SK-N-MC (cell line): Measurements from ENCODE around the gene ZCCHC10.

Experiments
- DNase-seq: peaks from one replicate; pipeline ENCODE4 v3.0.0-alpha.2; 2011; ENCODE audit warnings: low read depth, low spot score
- H3K27ac ChIP-seq: fragments of 200-600 bp; sonication (generic); 2 replicates; pipeline ENCODE4 v1.5.1; 2016; ENCODE audit warnings: mixed run types
- H3K36me3 ChIP-seq: fragments of 200-600 bp; sonication (generic); 2 replicates; pipeline ENCODE4 v1.6.1; 2017; ENCODE audit warnings: antibody characterized with exemption, low read length, mixed read lengths; ENCODE audit not compliant: insufficient read depth
- H3K4me3 ChIP-seq: fragments of 200-600 bp; sonication (generic); 2 replicates; pipeline ENCODE4 v1.5.1; 2016
- H3K9ac ChIP-seq: fragments of 200-600 bp; sonication (generic); 2 replicates; pipeline ENCODE4 v1.8.0; 2017; ENCODE audit warnings: mixed run types, mixed read lengths; ENCODE audit not compliant: insufficient read length
- H3K9me3 ChIP-seq: fragments of 200-600 bp; sonication (generic); 2 replicates; pipeline ENCODE4 v1.6.1; 2017; ENCODE audit warnings: low read depth, mild to moderate bottlenecking, antibody characterized with exemption, low read length, moderate library complexity, mixed read lengths
- EZH2 ChIP-seq: fragments of 200-600 bp; sonication (generic); IDR thresholded peaks from one replicate; pipeline ENCODE4 v1.6.1; 2017; ENCODE audit warnings: antibody characterized with exemption
- FOXP2 ChIP-seq: optimal IDR thresholded peaks from 2 replicates; pipeline ENCODE3; 2011; ENCODE audit warnings: mild to moderate bottlenecking, moderate library complexity; ENCODE audit not compliant: insufficient read depth; ENCODE audit errors: extremely low read length, control extremely low read depth
- POLR2AphosphoS5 ChIP-seq: IDR thresholded peaks from 2 replicates; pipeline ENCODE4 v1.6.1; 2012; ENCODE audit warnings: mild to moderate bottlenecking, low read depth, low read length, borderline replicate concordance

The ZCCHC10 gene

DNA sequence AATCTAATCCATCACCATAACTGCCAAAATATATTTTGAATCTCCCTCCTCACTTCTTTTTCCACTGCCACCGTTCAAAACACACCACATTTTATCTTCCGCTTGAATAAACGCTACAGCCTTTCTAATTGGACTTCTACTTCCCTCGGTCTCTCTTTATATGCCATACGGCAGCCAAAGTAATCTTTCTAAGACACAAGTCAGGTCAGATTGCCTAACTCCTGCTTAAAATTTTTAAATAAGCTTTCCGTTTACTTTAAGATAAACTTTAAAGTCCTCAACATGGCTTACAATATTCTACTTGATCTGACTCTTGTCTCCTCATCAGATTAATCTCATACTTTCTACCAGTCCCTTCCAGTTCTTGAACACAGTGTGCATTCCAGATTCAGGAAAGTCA is 72.6 kb downstream of the ZCCHC10 start:
- no peak overlapping the region for H3K9ac ChIP-seq
- no peaks in the 10 kb centered on the region for H3K9me3 ChIP-seq
- no peak for DNase-seq
- peaks cover 19% of the 10 kb centered on the region for H3K36me3 ChIP-seq
- no peak overlapping the region for H3K4me3 ChIP-seq
- H3K27ac ChIP-seq = 0 out of 2 replicates have a peak overlapping the region, but pooled peaks have one; percentile 42
- no peak for TF ChIP-seq POLR2AphosphoS5
- no peak for TF ChIP-seq EZH2
- TF ChIP-seq FOXP2 = no peak

DNA sequence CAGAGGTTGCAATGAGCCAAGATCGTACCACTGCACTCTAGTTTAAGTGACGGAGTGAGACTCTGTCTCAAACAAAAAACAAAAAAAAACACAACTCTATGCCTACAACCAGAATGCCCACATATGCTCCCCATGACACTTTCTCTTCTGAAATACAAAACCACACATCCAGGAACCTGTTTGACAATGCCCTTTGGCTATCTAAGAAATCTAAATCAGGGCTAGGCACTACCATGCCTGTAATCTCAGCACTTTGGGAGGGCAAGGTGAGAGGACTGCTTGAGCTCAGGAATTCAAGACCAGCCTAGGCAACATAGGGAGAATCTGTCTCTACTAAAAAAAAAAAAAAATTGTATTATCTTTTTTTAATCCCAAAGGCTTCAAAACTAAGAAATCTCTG is 73.5 kb downstream of the ZCCHC10 start:
- no peak for DNase-seq
- Histone ChIP-seq H3K36me3 (peaks cover 18% of the 10 kb centered on the region), H3K4me3 (no peak overlapping the region), H3K9ac (no peak overlapping the region), H3K27ac (no peak overlapping the region), H3K9me3 (no peaks in the 10 kb centered on the region)
- TF ChIP-seq FOXP2 = no peak
- no peak for TF ChIP-seq POLR2AphosphoS5
- TF ChIP-seq EZH2 = no peak

GRCh38 chr5:132951897-132952296 is 74.5 kb downstream of the ZCCHC10 start:
- DNase-seq = no peak
- H3K36me3 ChIP-seq = peaks cover 16% of the 10 kb centered on the region; the same call in 1 of the 2 replicates
- H3K9ac ChIP-seq = no peak overlapping the region
- H3K27ac ChIP-seq = 0 out of 2 replicates have a peak overlapping the region, but pooled peaks have one; percentile 25
- no peaks in the 10 kb centered on the region for H3K9me3 ChIP-seq
- no peak overlapping the region for H3K4me3 ChIP-seq
- no peak for TF ChIP-seq EZH2
- TF ChIP-seq FOXP2 = no peak
- no peak for TF ChIP-seq POLR2AphosphoS5

DNA sequence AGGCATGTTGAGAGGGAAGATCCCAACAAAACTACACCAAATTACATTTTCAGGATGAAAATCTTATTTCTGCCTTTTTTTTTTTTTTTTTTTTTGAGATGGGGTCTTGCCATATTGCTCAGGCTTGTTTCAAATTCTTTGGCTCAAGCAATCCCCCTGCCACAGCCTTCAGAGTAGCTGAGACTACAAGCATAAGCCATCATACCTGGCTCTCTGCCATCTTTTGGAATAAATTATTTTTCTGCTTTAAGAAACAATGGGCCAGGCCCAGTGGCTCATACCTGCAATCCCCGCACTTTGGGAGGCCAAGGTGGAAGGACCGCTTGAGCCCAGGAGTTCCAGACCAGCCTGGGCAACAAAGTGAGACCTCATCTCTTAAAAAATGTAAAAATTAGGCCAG is 77.2 kb downstream of the ZCCHC10 start:
- H3K27ac ChIP-seq = no peak overlapping the region

DNA sequence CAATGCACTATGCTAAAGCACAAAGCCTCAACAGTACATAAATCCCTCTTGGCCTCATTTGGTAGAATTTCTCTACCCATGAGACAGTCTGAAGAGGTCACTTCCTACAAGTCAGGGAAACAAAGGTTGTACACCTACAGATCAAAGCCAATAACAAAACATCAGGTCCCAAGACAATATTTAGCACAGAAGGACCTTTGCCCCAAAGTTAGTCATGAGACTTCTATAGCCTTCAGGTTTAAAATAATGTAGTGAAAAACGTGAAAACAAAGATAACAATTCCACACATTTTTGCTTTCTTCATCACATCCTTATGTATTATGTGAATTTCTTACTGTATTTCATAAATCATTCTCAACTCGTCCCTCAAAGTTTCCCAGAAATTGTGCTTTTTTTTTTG is 78.7 kb downstream of the ZCCHC10 start:
- Histone ChIP-seq H3K27ac (peak overlapping the region; percentile 26), H3K9ac (no peak overlapping the region), H3K9me3 (no peaks in the 10 kb centered on the region), H3K4me3 (no peak overlapping the region), H3K36me3 (peaks cover 16% of the 10 kb centered on the region; the same call in 1 of the 2 replicates)
- DNase-seq = no peak
- TF ChIP-seq POLR2AphosphoS5 (no peak), FOXP2 (no peak), EZH2 (no peak)

More for the DNA sequence above, 77.2 kb downstream of the ZCCHC10 start:
- H3K9ac ChIP-seq = no peak overlapping the region
- DNase-seq = no peak
- no peak overlapping the region for H3K4me3 ChIP-seq
- TF ChIP-seq EZH2 (no peak), FOXP2 (no peak), POLR2AphosphoS5 (no peak)
- H3K36me3 ChIP-seq = peaks cover 12% of the 10 kb centered on the region; the same call in 1 of the 2 replicates
- no peaks in the 10 kb centered on the region for H3K9me3 ChIP-seq
